Progenitor cell of endocrine pancreas (in vitro differentiated cells): ENCODE measurements around the gene RARB. TPM values are rescaled to one million over a fixed set of nuclear protein-coding genes. Genes with fewer than 3 reads are reported as not detected.

Experiments used
- DNase-seq: peaks from one replicate; pipeline ENCODE4 v3.0.0; 2021; ENCODE audit warnings: low spot score; ENCODE audit not compliant: unreplicated experiment
- H3K27ac Mint-ChIP-seq: 2 replicates; pipeline ENCODE4 v1.8.0; 2021; ENCODE audit warnings: mild to moderate bottlenecking, moderate library complexity, mixed read lengths
- H3K27me3 Mint-ChIP-seq: 2 replicates; pipeline ENCODE4 v1.8.0; 2021; ENCODE audit warnings: mixed read lengths
- H3K36me3 Mint-ChIP-seq: 2 replicates; pipeline ENCODE4 v1.8.0; 2022; ENCODE audit warnings: mixed read lengths; ENCODE audit not compliant: insufficient read depth
- H3K4me1 Mint-ChIP-seq: 2 replicates; pipeline ENCODE4 v1.8.0; 2021; ENCODE audit warnings: low read depth, mixed read lengths
- H3K4me3 Mint-ChIP-seq: 2 replicates; pipeline ENCODE4 v1.8.0; 2021; ENCODE audit warnings: low read depth, mild to moderate bottlenecking, moderate library complexity, mixed read lengths
- H3K9me3 Mint-ChIP-seq: 2 replicates; pipeline ENCODE4 v1.8.0; 2021; ENCODE audit warnings: low read depth, mixed read lengths
- total RNA-seq: library from RNA; stranded (reverse); gene quantifications from 2 replicates; pipeline ENCODE4 v1.2.1, GENCODE V29; 2021
- TF ChIP-seq, protein P1 (sequence below): fragments of 200-600 bp; sonication (generic); IDR thresholded peaks from one replicate; pipeline ENCODE4 v1.5.0; 2021; ENCODE audit warnings: antibody characterized with exemption, mild to moderate bottlenecking; ENCODE audit not compliant: unreplicated experiment

RARB gene
- total RNA-seq, 1 donor from 2014 or later, result 30.0 TPM

GRCh38 chr3:25565807-25566206, 137.7 kb downstream of the RARB start:
- H3K27ac Mint-ChIP-seq, result no peak overlapping the region
- H3K9me3 Mint-ChIP-seq, result no peaks in the 10 kb centered on the region
- no peaks in the 10 kb centered on the region for H3K27me3 Mint-ChIP-seq
- H3K36me3 Mint-ChIP-seq, result peaks cover 9% of the 10 kb centered on the region
- no peak for DNase-seq
- TF ChIP-seq, protein P1, sequence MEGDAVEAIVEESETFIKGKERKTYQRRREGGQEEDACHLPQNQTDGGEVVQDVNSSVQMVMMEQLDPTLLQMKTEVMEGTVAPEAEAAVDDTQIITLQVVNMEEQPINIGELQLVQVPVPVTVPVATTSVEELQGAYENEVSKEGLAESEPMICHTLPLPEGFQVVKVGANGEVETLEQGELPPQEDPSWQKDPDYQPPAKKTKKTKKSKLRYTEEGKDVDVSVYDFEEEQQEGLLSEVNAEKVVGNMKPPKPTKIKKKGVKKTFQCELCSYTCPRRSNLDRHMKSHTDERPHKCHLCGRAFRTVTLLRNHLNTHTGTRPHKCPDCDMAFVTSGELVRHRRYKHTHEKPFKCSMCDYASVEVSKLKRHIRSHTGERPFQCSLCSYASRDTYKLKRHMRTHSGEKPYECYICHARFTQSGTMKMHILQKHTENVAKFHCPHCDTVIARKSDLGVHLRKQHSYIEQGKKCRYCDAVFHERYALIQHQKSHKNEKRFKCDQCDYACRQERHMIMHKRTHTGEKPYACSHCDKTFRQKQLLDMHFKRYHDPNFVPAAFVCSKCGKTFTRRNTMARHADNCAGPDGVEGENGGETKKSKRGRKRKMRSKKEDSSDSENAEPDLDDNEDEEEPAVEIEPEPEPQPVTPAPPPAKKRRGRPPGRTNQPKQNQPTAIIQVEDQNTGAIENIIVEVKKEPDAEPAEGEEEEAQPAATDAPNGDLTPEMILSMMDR, result no peak
- H3K4me3 Mint-ChIP-seq, result no peak overlapping the region
- no peaks in the 10 kb centered on the region for H3K4me1 Mint-ChIP-seq

GRCh38 chr3:25566358-25566920, 138.4 kb downstream of the RARB start:
- H3K27ac Mint-ChIP-seq, result peak overlapping the region; percentile 42
- TF ChIP-seq, protein P1, result peak; percentile 32

DNA sequence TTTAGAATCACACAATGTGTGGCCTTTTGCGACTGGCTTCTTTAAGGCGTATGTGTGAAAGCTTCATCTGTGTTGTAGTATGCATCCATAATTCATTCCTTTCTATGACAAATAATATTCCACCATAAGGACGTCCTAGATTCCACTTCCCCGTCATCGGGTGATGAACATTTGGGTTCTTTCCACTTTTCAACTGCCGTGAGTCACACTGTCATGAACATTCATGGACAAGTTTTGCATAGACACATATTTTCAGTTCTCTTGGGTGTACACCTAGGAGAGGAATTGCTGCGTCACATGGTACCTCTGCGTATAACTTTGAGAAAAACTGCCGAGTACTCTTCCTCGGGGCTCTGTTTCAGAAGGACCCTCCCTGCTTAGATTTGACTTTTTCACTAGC, 139.3 kb downstream of the RARB start:
- Mint-ChIP-seq H3K9me3 (no peaks in the 10 kb centered on the region), H3K27me3 (no peaks in the 10 kb centered on the region), H3K36me3 (peaks cover 11% of the 10 kb centered on the region), H3K4me3 (no peak overlapping the region), H3K4me1 (no peaks in the 10 kb centered on the region), H3K27ac (no peak overlapping the region)
- TF ChIP-seq, protein P1, result no peak
- no peak for DNase-seq

More at GRCh38 chr3:25566358-25566920, 138.4 kb downstream of the RARB start:
- H3K27me3 Mint-ChIP-seq, result no peaks in the 10 kb centered on the region
- no peaks in the 10 kb centered on the region for H3K9me3 Mint-ChIP-seq
- H3K4me3 Mint-ChIP-seq, result no peak overlapping the region
- no peak for DNase-seq
- peaks cover 9% of the 10 kb centered on the region for H3K36me3 Mint-ChIP-seq
- H3K4me1 Mint-ChIP-seq, result no peaks in the 10 kb centered on the region

DNA sequence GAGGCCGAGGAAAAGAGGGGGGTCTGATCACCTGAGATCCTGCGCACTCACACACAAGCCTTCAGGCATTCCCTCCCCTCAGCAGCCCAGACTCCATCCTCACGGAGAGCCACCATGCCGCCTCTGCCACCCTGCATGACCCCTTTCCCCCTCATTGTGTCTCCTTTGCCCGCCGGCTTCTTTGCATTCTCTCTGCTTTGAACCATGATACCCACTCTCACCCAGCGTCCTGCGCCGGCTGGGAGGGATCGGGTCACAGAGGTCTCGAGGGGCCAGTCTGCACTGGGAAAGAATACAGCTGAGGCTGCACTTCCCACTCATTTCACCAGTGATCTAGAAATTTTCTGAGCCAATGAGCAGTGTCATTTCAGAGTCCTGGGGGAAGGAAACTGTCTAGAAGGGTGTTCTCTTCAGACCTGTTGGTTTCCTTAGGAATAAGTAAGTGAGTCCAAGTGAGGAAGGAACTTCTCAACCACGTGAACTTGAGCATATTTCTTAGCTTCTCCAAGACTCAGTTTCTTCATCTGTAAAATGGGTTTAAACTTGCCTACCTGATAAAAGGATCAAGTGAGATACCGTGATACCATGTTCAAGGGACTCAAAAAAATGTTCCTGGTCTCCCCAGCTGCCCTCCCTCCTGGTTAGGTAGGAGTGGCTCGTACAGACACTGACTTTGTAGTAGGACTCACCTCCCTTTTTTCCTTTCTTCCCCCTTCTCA, 139.9 kb downstream of the RARB start:
- H3K9me3 Mint-ChIP-seq, result no peaks in the 10 kb centered on the region
- TF ChIP-seq, protein P1, result no peak
- H3K27ac Mint-ChIP-seq, result peak overlapping the region; percentile 88
- peaks cover 11% of the 10 kb centered on the region for H3K36me3 Mint-ChIP-seq
- no peak for DNase-seq
- H3K4me1 Mint-ChIP-seq, result no peaks in the 10 kb centered on the region
- H3K27me3 Mint-ChIP-seq, result no peaks in the 10 kb centered on the region
- H3K4me3 Mint-ChIP-seq, result no peak overlapping the region

- peak overlapping the region; percentile 88 for H3K27ac Mint-ChIP-seq
- H3K36me3 Mint-ChIP-seq, result peaks cover 16% of the 10 kb centered on the region
- no peaks in the 10 kb centered on the region for H3K9me3 Mint-ChIP-seq
- TF ChIP-seq, protein P1, result no peak
- H3K27me3 Mint-ChIP-seq, result no peaks in the 10 kb centered on the region
- no peak overlapping the region for H3K4me3 Mint-ChIP-seq
- DNase-seq, result no peak
- no peaks in the 10 kb centered on the region for H3K4me1 Mint-ChIP-seq
These were observed 140.5 kb downstream of the RARB start for GRCh38 chr3:25568525-25569078.
